Measurements from ENCODE around the gene GLI3. TPM values are rescaled to one million over a fixed set of nuclear protein-coding genes. Genes with fewer than 3 reads are reported as not detected.

Gene GLI3
- total RNA-seq, 1 experiment from 2014 or later: 7.6 TPM

- DNase-seq (ENCODE audit: low read depth): peak; percentile 63
Observed at GRCh38 chr7:42236266-42236975, 588 bp downstream of the GLI3 start.

GRCh38 chr7:42235741-42236161, 1.3 kb downstream of the GLI3 start:
- no peak for DNase-seq (ENCODE audit: low read depth)

- DNase-seq (ENCODE audit: low read depth): no peak
Observed at GRCh38 chr7:42234736-42235135, 2.3 kb downstream of the GLI3 start.

GRCh38 chr7:42233695-42234331, 3.2 kb downstream of the GLI3 start:
- peak; percentile 66 for DNase-seq (ENCODE audit: low read depth)

- peak; percentile 56 for DNase-seq (ENCODE audit: low read depth)
Observed at GRCh38 chr7:42233171-42233570, 3.8 kb downstream of the GLI3 start.

DNA sequence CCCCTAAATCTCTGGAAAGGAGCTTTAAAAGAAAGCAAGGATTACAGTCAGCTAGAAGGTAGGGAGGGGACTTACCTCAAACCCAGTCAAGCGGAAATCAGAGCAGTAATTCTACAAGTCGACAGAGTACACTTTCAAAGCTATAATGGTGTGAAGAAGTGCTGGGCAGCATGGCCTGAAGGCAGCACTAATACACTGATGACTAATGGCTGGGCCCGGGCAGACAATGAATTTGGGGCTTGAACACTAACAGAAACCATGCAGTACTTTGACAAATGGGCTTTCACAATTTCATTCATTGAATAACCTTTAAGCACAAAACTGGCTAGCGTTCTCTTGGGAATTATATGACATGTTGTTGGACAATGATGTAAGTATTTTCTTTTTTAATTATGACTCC, 4.7 kb downstream of the GLI3 start:
- DNase-seq (ENCODE audit: low read depth): peak; percentile 99

DNA sequence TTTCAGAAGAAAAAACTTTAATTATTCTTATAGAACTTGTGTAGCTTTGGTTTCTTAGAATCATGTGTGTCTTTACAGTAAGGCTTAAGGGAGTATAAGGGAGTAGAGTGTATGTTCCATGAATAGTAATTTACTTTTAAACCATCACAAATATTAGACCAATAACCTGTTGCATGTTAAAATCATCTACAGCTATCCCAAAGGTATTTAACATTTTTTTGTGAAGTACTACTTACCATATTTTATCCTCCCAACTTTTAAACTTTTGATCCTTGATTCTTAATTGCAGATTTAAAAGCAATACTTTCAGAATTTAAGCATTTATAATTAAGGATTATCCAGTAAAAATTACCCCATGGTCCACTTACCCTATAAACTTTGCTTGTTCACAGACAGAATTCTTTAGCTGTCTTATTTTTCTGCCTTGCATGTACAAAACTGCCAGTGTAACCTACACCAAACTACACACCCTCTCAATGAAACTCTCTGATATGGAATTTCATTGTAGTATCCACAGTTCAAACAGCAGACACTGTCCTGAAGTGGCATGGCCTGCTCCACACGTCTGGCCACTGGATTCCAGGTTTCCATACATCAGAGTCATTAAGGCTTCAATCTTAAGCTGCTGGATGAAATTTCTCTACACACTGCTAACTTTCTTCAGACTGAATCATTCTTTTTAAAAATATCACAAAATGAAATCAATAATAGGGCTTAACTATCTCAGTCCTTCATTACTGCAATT, 5.8 kb downstream of the GLI3 start:
- DNase-seq (ENCODE audit: low read depth): no peak

GRCh38 chr7:42227936-42228591, 8.9 kb downstream of the GLI3 start:
- DNase-seq (ENCODE audit: low read depth): no peak

- no peak for DNase-seq (ENCODE audit: low read depth)
Observed at GRCh38 chr7:42227541-42227935, 9.5 kb downstream of the GLI3 start.

GRCh38 chr7:42227021-42227420, 10.0 kb downstream of the GLI3 start:
- no peak for DNase-seq (ENCODE audit: low read depth)

- no peak for DNase-seq (ENCODE audit: low read depth)
Observed at GRCh38 chr7:42226354-42226941, 10.6 kb downstream of the GLI3 start.

DNA sequence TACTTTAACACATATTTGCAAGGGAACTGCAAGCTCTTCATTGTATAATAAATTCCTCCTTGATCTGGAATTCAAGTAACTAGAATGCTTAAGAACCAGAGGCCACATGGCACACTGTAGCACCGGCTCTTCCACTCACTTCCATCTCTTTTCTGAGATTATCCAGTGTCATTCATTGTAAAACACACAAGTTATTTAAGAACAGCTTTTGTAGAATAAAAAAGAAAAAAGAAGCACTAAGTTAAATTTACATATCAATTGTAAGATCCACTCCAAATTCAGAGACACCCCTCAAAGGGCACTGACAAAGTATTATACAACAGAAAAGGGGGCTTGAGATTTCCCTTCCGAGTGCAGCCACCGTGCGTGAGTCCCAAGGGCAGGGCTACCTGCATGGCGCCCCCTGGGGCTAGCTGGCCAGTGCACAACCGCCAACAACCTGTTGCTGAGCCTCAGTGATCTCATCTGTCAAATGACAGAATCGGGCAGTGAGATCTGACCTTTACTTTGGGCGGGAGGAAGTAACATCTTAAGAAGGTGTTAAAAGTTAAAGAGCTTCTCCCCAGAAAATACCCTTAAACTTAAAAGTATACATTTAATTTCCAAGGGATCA, 12.5 kb downstream of the GLI3 start:
- DNase-seq (ENCODE audit: low read depth): no peak

DNA sequence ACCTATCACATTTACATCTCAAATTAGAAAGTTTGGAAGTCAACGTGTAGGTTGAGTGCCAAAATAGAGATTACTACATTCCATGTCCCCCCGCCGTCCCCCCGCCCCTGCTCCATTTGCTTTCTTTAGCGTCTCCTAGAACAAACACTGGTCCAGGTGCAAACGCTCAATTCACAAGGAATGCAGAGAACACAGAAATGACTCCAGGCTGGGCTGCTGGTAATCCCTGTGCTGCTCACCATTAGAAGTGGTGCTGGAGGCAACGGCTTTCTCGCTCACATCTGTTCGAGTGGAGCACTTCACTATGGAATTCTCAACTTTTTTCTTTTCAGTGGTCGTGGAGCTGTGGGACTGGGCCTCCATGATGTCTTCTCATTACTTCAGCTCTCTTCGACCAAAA, 14.1 kb downstream of the GLI3 start:
- no peak for DNase-seq (ENCODE audit: low read depth)

DNA sequence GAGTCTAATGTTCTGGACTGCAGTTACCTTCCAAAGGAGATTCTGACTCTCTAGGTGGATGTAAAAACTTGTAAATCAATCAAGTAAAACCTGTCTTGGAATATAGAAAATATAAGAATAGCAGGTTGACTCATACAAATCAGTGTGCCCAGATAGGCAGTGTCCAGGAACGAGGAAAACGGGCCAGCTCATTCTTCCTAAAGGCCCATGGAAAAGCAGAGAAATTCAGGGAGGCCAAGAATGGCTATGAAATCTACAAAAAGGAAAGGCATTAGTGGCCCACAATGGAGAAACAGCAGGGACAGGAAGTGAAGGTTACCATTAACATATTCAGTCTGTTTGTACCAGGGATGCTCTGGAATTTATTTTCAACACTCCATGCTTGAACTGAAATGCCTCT, 14.9 kb downstream of the GLI3 start:
- DNase-seq (ENCODE audit: low read depth): no peak

GRCh38 chr7:42221304-42221703, 15.7 kb downstream of the GLI3 start:
- DNase-seq (ENCODE audit: low read depth): no peak

GRCh38 chr7:42219447-42219846, 17.6 kb downstream of the GLI3 start:
- no peak for DNase-seq (ENCODE audit: low read depth)

DNA sequence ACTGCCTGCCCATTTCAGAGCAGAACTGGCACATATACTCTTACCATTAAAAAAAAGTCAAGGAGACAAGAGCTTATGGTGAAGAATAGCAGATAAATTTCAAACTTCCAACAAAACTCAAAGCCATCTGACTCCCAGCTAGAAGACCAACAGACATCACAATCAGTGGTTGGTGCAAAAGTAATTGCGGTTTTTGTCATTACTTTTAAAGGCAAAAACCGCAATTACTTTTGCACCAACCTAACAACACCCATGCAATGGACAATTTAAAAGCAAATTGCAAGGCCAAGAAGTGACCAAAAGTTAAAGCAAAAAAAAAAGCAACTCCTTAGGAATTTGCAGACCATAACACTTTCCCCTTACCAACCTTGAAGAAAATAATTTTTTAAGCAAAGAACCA, 18.8 kb downstream of the GLI3 start:
- DNase-seq (ENCODE audit: low read depth): no peak

GRCh38 chr7:42217548-42217947, 19.5 kb downstream of the GLI3 start:
- no peak for DNase-seq (ENCODE audit: low read depth)

- DNase-seq (ENCODE audit: low read depth): peak; percentile 42
Observed at GRCh38 chr7:42217053-42217452, 20.0 kb downstream of the GLI3 start.

DNA sequence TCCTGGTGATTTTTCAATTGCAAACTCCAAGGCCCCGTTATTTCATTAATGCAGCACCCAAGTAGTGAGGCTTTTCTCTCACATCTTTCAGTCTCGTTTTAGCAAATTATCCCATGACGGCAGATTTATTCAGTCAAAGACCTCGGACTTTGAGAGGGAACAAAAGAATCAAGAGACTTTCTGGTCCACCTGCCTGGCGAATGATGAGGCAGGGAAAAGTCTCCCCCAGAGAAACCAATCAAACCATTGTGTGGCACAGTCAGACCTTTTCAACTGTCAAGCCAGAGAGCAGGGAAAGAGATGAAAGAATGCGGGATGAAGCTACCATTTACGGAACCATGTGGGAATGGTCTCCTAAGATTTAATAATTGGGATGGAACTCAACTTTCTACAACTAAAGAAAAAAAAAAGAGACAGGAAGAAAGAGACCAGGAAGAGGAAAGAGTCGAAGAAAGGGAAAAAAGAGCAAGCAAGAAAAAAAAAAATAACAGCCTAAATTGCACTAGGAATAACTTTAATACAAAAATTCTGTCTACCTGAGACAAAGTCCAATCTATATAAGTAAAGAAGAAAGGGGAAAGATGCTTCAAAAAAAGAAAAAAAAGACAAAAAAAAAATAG, 22.8 kb downstream of the GLI3 start:
- no peak for DNase-seq (ENCODE audit: low read depth)

GRCh38 chr7:42213093-42213492, 23.9 kb downstream of the GLI3 start:
- DNase-seq (ENCODE audit: low read depth): no peak

Data from M059J (cell line).